IMR-90 (cell line): Measurements from ENCODE around the gene SLC6A20. TPM values are rescaled to one million over a fixed set of nuclear protein-coding genes. Genes with fewer than 3 reads are reported as not detected.

Experiments
- ATAC-seq: fragments of 200-7000 bp; cut with Tn5 transposase; 2 replicates; pipeline ENCODE4 v1.9.1; 2020; ENCODE audit warnings: low read depth, mild to moderate bottlenecking, moderate library complexity
- BruUV-seq: library from RNA; stranded (reverse); fragments of 400-500 nt; replicated peaks from 2 replicates; lab custom pipeline; 2021; lab: Mats Ljungman, UMichigan
- CTCF ChIA-PET: fragments of 300-600 bp; formaldehyde crosslinking; extraction: SDS; loops from one replicate; lab custom pipeline; 2021; ENCODE audit warnings: antibody characterized with exemption; lab: Yijun Ruan, JAX
- POLR2A ChIA-PET: fragments of 300-600 bp; sonication (Branson Sonifier 250); formaldehyde crosslinking; loops from one replicate; lab custom pipeline; 2022; ENCODE audit warnings: antibody characterized with exemption; ENCODE audit not compliant: unreplicated experiment; lab: Charles Lee
- DNase-seq: peaks from one replicate; pipeline ENCODE4 v3.0.0; 2013
- H2AFZ ChIP-seq: replicated peaks from 2 replicates; pipeline ENCODE3; 2013; ENCODE audit warnings: low read length, mild to moderate bottlenecking; ENCODE audit not compliant: poor library complexity
- H2AK5ac ChIP-seq: 2 replicates; pipeline ENCODE4 v1.6.1; 2013; ENCODE audit warnings: low read depth, low read length, inconsistent platforms
- H2AK9ac ChIP-seq: replicated peaks from 2 replicates; pipeline ENCODE3; 2013; ENCODE audit warnings: mild to moderate bottlenecking, low read depth, low read length, moderate library complexity; ENCODE audit not compliant: poor library complexity
- H2BK120ac ChIP-seq: 2 replicates; pipeline ENCODE4 v1.6.1; 2013; ENCODE audit warnings: low read depth, low read length, inconsistent platforms
- H2BK15ac ChIP-seq: 3 replicates; pipeline ENCODE4 v1.6.1; 2013; ENCODE audit warnings: low read depth, low read length, inconsistent platforms
- H2BK20ac ChIP-seq: 2 replicates; pipeline ENCODE4 v1.6.1; 2013; ENCODE audit warnings: low read depth, mild to moderate bottlenecking, inconsistent platforms, low read length, moderate library complexity
- H2BK5ac ChIP-seq: 2 replicates; pipeline ENCODE4 v1.6.1; 2013; ENCODE audit warnings: mild to moderate bottlenecking, low read depth, low read length, inconsistent platforms; ENCODE audit not compliant: poor library complexity, severe bottlenecking
- H3K14ac ChIP-seq: replicated peaks from 2 replicates; pipeline ENCODE4 v1.6.1; 2013; ENCODE audit warnings: low read depth, low read length, inconsistent platforms
- H3K18ac ChIP-seq: 2 replicates; pipeline ENCODE4 v1.6.1; 2013; ENCODE audit warnings: low read depth, low read length, control low read depth
- H3K23ac ChIP-seq: 2 replicates; pipeline ENCODE4 v1.6.1; 2013; ENCODE audit warnings: low read depth, low read length, inconsistent platforms
- H3K27ac ChIP-seq: 2 replicates; pipeline ENCODE4 v1.5.1; 2013; ENCODE audit warnings: mild to moderate bottlenecking, control low read depth, low read length; ENCODE audit not compliant: insufficient read depth
- H3K27me3 ChIP-seq: 2 replicates; pipeline ENCODE4 v1.6.1; 2013; ENCODE audit warnings: low read length; ENCODE audit not compliant: control insufficient read depth, insufficient read depth
- H3K36me3 ChIP-seq: 2 replicates; pipeline ENCODE4 v1.6.1; 2013; ENCODE audit warnings: low read length, mixed read lengths; ENCODE audit not compliant: control insufficient read depth, insufficient read depth
- H3K4ac ChIP-seq: 2 replicates; pipeline ENCODE4 v1.6.1; 2013; ENCODE audit warnings: low read depth, low read length, inconsistent platforms
- H3K4me1 ChIP-seq: 2 replicates; pipeline ENCODE4 v1.6.1; 2013; ENCODE audit warnings: low read length, mixed read lengths; ENCODE audit not compliant: control insufficient read depth, insufficient read depth
- H3K4me2 ChIP-seq: 2 replicates; pipeline ENCODE4 v1.6.1; 2013; ENCODE audit warnings: low read depth, mild to moderate bottlenecking, control low read depth, low read length, moderate library complexity
- H3K4me3 ChIP-seq: 2 replicates; pipeline ENCODE4 v1.5.1; 2013; ENCODE audit warnings: low read depth, mild to moderate bottlenecking, control low read depth, low read length, moderate library complexity; ENCODE audit not compliant: insufficient read depth
- H3K56ac ChIP-seq: 2 replicates; pipeline ENCODE4 v1.6.1; 2013; ENCODE audit warnings: low read length, inconsistent platforms; ENCODE audit not compliant: insufficient read depth; ENCODE audit errors: extremely low read depth
- H3K79me1 ChIP-seq, 2 experiments: 2 replicates each; pipeline ENCODE4 v1.6.1; 2013; ENCODE audit warnings: low read length in 2 of 2, inconsistent platforms in 1 of 2, low read depth in 1 of 2
- H3K9ac ChIP-seq: 2 replicates; pipeline ENCODE4 v1.6.1; 2013; ENCODE audit warnings: low read depth, low read length, control low read depth
- H3K9me1 ChIP-seq: 2 replicates; pipeline ENCODE4 v1.6.1; 2013; ENCODE audit warnings: low read length, inconsistent platforms; ENCODE audit not compliant: insufficient read depth
- H3K9me3 ChIP-seq: 2 replicates; pipeline ENCODE4 v1.6.1; 2013; ENCODE audit warnings: low read length; ENCODE audit not compliant: control insufficient read depth, insufficient read depth
- H4K20me1 ChIP-seq: 2 replicates; pipeline ENCODE4 v1.6.1; 2013; ENCODE audit warnings: low read length, inconsistent platforms; ENCODE audit not compliant: insufficient read depth
- H4K5ac ChIP-seq: 2 replicates; pipeline ENCODE4 v1.6.1; 2013; ENCODE audit warnings: mild to moderate bottlenecking, low read depth, low read length, control low read depth
- H4K8ac ChIP-seq, 2 experiments: 2 replicates each; pipeline ENCODE4 v1.6.1; 2013; ENCODE audit warnings: low read depth in 2 of 2, low read length in 2 of 2, control low read depth in 1 of 2, inconsistent platforms in 1 of 2
- H4K91ac ChIP-seq: 2 replicates; pipeline ENCODE4 v1.6.1; 2013; ENCODE audit warnings: low read depth, low read length, inconsistent platforms; ENCODE audit not compliant: insufficient read depth
- BHLHE40 ChIP-seq: fragments of 150-350 bp; IDR thresholded peaks from 2 replicates; pipeline ENCODE4 v1.6.1; 2016; ENCODE audit warnings: mild to moderate bottlenecking, low read depth, low read length
- CEBPB ChIP-seq: IDR thresholded peaks from 2 replicates; pipeline ENCODE4 v1.6.1; 2012; ENCODE audit warnings: low read depth, low read length, improper control_type of control experiment
- CHD1 ChIP-seq: IDR thresholded peaks from 2 replicates; pipeline ENCODE4 v1.6.1; 2012; ENCODE audit warnings: low read depth, low read length, improper control_type of control experiment
- FOS ChIP-seq: fragments of 150-350 bp; IDR thresholded peaks from 2 replicates; pipeline ENCODE4 v1.6.1; 2016; ENCODE audit warnings: low read depth, low read length
- MAFK ChIP-seq: IDR thresholded peaks from 2 replicates; pipeline ENCODE4 v1.6.1; 2012; ENCODE audit warnings: low read depth, low read length, improper control_type of control experiment
- MAZ ChIP-seq: IDR thresholded peaks from 2 replicates; pipeline ENCODE4 v1.6.1; 2012; ENCODE audit warnings: low read depth, mild to moderate bottlenecking, low read length, improper control_type of control experiment, moderate library complexity, borderline replicate concordance
- MXI1 ChIP-seq: IDR thresholded peaks from 2 replicates; pipeline ENCODE4 v1.6.1; 2012; ENCODE audit warnings: low read depth, mild to moderate bottlenecking, low read length, moderate library complexity, borderline replicate concordance
- NFE2L2 ChIP-seq: fragments of 150-350 bp; IDR thresholded peaks from 2 replicates; pipeline ENCODE4 v1.6.1; 2016; ENCODE audit warnings: low read depth, mild to moderate bottlenecking, low read length
- POLR2A ChIP-seq: IDR thresholded peaks from 2 replicates; pipeline ENCODE4 v1.6.1; 2012; ENCODE audit warnings: mild to moderate bottlenecking, low read depth, low read length
- RCOR1 ChIP-seq: IDR thresholded peaks from 2 replicates; pipeline ENCODE4 v1.6.1; 2012; ENCODE audit warnings: mild to moderate bottlenecking, low read length, improper control_type of control experiment; ENCODE audit not compliant: insufficient replicate concordance
- SMC3 ChIP-seq: fragments of 150-350 bp; IDR thresholded peaks from 2 replicates; pipeline ENCODE4 v1.6.1; 2016; ENCODE audit warnings: low read depth, mild to moderate bottlenecking, antibody characterized with exemption, low read length, moderate library complexity
- WGBS, 2 experiments: methylation state at CpG; one replicate each; pipeline versions ENCODE4 v1.1.5 to v1.1.7; 2013; ENCODE audit warnings: missing lambda C conversion rate in 2 of 2; ENCODE audit not compliant: insufficient read length in 1 of 2; ENCODE audit errors: extremely low coverage in 2 of 2; 5-methylcytosine and 5-hydroxymethylcytosine counted together
- dilution Hi-C: fragments of 300-500 bp; cut with HindIII; formaldehyde crosslinking; loops from one replicate; pipeline ENCODE4 v1.14.3; 2018; ENCODE audit warnings: low sequenced_read_pairs; ENCODE audit not compliant: unreplicated experiment
- in situ Hi-C: fragments of 300-500 bp; cut with MboI; formaldehyde crosslinking; loops from 3 replicates; pipeline ENCODE4 v1.14.3; 2019; ENCODE audit warnings: low sequenced_read_pairs, inconsistent platforms, mixed read lengths
- intact Hi-C: fragments of 100-400 bp; cut with micrococcal nuclease; formaldehyde crosslinking; loops from 2 replicates; pipeline ENCODE4 v1.10.0; 2022
- polyA plus RNA-seq, 3 experiments: library from polyadenylated mRNA; depleted of rRNA; stranded (reverse); fragments of >200 nt; gene quantifications; 2 replicates each; pipeline ENCODE4 v1.2.3, GENCODE V29; 2012; ENCODE audit warnings: low replicate concordance in 1 of 3
- total RNA-seq: library from RNA; depleted of rRNA; stranded (reverse); fragments of >200 nt; gene quantifications from 2 replicates; pipeline ENCODE4 v1.2.3, GENCODE V29; 2012
- TF ChIP-seq, protein P1 (sequence below): fragments of 150-350 bp; IDR thresholded peaks from 2 replicates; pipeline ENCODE4 v1.6.1; 2016; ENCODE audit warnings: low read depth, mild to moderate bottlenecking, low read length, moderate library complexity, borderline replicate concordance
- TF ChIP-seq, protein P2 (sequence below): fragments of 150-350 bp; IDR thresholded peaks from 2 replicates; pipeline ENCODE4 v1.6.1; 2017; ENCODE audit warnings: mild to moderate bottlenecking, antibody characterized with exemption, low read length, low read depth
- TF ChIP-seq, protein P3 (sequence below): conservative IDR thresholded peaks from 2 replicates; pipeline ENCODE4 v1.5.1; 2012; ENCODE audit warnings: mild to moderate bottlenecking, low read depth, low read length, improper control_type of control experiment

Gene SLC6A20
- total and polyA plus RNA-seq, 2 of the 4 experiments (the other 2 are of a cell fraction): not detected

DNA sequence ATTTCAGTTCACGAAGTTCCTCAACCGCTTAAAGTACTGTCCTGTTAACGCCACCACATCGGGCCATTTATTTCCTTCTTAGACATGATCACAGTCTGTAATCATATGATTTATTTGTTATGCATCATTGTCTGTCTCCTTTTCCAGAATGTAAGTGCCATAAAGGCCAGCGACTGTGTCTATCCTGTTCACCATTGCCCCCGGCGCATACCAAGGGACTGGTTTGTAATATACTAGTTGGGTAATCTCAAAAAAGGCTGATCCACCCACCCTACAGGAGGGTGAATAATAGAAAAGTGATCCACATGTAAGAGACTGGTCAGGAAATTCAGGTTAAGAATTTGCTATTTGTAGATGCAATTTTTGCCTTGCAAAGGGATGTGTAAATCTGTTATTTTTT lies 41.9 kb downstream of the SLC6A20 start:
- H2AK9ac ChIP-seq: no peak overlapping the region
- no peak overlapping the region for H3K14ac ChIP-seq
- H2AK5ac ChIP-seq: no peak overlapping the region
- H4K20me1 ChIP-seq: no peaks in the 10 kb centered on the region
- no CpG with 5 or more reads among the region's 7 CpGs for WGBS, 2 experiments
- H3K23ac ChIP-seq: no peak overlapping the region
- no peak overlapping the region for H3K4ac ChIP-seq
- no peaks in the 10 kb centered on the region for H3K4me1 ChIP-seq
- H2BK15ac ChIP-seq: no peak overlapping the region
- no peak overlapping the region for H3K56ac ChIP-seq
- DNase-seq (no peak), ATAC-seq (no peak)
- no peak overlapping the region for H3K9ac ChIP-seq
- H3K4me3 ChIP-seq: no peak overlapping the region
- no peak overlapping the region for H2BK5ac ChIP-seq
- peaks cover 3% of the 10 kb centered on the region; the same call in 1 of the 2 replicates for H3K9me1 ChIP-seq
- CTCF ChIA-PET: no interaction called here
- dilution Hi-C loops: no loop called here
- H3K36me3 ChIP-seq: no peaks in the 10 kb centered on the region
- no peak overlapping the region for H2AFZ ChIP-seq
- in situ Hi-C loops: no loop called here
- H4K5ac ChIP-seq: no peak overlapping the region
- no TSS peak for BruUV-seq
- H4K91ac ChIP-seq: no peak overlapping the region
- no peak overlapping the region for H4K8ac ChIP-seq
- POLR2A ChIA-PET: no interaction called here
- peaks cover 7% of the 10 kb centered on the region for H3K27me3 ChIP-seq
- H3K79me1 ChIP-seq: no peaks in the 10 kb centered on the region
- H2BK120ac ChIP-seq: no peak overlapping the region
- no peak overlapping the region for H3K27ac ChIP-seq
- H3K4me2 ChIP-seq: no peak overlapping the region
- no peak for TF ChIP-seq CHD1
- TF ChIP-seq BHLHE40: no peak
- TF ChIP-seq POLR2A: no peak
- TF ChIP-seq MAFK: no peak
- TF ChIP-seq, protein P1, sequence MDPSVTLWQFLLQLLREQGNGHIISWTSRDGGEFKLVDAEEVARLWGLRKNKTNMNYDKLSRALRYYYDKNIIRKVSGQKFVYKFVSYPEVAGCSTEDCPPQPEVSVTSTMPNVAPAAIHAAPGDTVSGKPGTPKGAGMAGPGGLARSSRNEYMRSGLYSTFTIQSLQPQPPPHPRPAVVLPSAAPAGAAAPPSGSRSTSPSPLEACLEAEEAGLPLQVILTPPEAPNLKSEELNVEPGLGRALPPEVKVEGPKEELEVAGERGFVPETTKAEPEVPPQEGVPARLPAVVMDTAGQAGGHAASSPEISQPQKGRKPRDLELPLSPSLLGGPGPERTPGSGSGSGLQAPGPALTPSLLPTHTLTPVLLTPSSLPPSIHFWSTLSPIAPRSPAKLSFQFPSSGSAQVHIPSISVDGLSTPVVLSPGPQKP: no peak
- TF ChIP-seq, protein P2, sequence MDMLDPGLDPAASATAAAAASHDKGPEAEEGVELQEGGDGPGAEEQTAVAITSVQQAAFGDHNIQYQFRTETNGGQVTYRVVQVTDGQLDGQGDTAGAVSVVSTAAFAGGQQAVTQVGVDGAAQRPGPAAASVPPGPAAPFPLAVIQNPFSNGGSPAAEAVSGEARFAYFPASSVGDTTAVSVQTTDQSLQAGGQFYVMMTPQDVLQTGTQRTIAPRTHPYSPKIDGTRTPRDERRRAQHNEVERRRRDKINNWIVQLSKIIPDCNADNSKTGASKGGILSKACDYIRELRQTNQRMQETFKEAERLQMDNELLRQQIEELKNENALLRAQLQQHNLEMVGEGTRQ: no peak
- TF ChIP-seq FOS: no peak
- TF ChIP-seq RCOR1: no peak
- no peak for TF ChIP-seq MXI1
- no peak for TF ChIP-seq CEBPB
- TF ChIP-seq, protein P3, sequence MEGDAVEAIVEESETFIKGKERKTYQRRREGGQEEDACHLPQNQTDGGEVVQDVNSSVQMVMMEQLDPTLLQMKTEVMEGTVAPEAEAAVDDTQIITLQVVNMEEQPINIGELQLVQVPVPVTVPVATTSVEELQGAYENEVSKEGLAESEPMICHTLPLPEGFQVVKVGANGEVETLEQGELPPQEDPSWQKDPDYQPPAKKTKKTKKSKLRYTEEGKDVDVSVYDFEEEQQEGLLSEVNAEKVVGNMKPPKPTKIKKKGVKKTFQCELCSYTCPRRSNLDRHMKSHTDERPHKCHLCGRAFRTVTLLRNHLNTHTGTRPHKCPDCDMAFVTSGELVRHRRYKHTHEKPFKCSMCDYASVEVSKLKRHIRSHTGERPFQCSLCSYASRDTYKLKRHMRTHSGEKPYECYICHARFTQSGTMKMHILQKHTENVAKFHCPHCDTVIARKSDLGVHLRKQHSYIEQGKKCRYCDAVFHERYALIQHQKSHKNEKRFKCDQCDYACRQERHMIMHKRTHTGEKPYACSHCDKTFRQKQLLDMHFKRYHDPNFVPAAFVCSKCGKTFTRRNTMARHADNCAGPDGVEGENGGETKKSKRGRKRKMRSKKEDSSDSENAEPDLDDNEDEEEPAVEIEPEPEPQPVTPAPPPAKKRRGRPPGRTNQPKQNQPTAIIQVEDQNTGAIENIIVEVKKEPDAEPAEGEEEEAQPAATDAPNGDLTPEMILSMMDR: no peak
- no peak for TF ChIP-seq SMC3
- no peak for TF ChIP-seq NFE2L2
- TF ChIP-seq MAZ: no peak
- no peaks in the 10 kb centered on the region for H3K9me3 ChIP-seq
- H3K18ac ChIP-seq: no peak overlapping the region
- no peak overlapping the region for H2BK20ac ChIP-seq
- intact Hi-C loops: no loop called here
